Gastrocnemius medialis (tissue), 4 donors: Measurements from ENCODE around the gene HLCS.

Experiments used
- POLR2A ChIP-seq, 2 donors: fragments of 450-650 bp; IDR thresholded peaks; one replicate each; pipeline ENCODE4 v1.6.1; 2017; ENCODE audit warnings: antibody characterized with exemption in 2 of 2, mild to moderate bottlenecking in 2 of 2, moderate library complexity in 2 of 2
- TF ChIP-seq, protein P1 (sequence below), 5 experiments: fragments of 450-650 bp in 3 of 5; fragments of 200-600 bp in 2 of 5; sonication (generic) in 2 of 5; IDR thresholded peaks in 4 of 5; conservative IDR thresholded peaks in 1 of 5; 1 replicate in 4 of 5; 2 replicates in 1 of 5; pipeline ENCODE4 v1.5.1; 2016 to 2019; ENCODE audit warnings: antibody characterized with exemption in 5 of 5, mild to moderate bottlenecking in 3 of 5, moderate library complexity in 3 of 5

DNA sequence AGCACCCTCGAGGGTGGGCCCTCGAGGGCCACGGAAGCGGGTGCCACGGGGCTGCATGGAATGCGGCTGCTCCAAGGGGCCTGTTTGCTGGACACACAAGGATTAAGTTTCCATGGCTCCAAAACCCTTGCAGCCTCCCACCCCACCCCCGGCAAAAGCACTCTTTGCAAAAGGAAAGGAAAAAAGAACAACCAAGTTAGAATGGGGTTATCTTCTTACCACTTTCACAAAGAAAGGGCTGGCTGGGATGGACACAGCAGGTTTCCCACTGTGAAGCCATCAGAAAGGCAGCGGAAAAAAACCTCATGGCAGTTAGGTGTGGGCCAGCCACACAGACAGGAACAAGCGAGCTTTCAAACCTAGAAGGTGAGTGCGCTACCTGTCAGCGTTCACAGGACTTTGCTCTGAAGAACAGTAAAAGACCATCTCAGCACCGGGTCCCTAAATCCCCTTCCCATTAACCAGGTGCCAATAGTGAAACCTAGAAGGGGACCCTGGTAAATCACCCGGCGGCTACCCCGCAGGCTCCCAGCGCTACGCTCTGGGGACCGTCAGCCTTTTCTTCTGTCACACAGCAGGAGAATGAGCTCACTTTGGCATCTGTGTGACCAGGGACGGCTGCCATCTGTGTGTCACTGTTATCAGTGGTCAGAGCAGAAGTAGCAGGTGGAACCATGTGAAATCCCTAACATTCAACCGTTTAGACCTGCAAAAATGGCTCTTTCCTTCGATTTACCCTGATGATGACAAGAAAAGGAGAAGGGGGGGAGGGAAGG lies 174.6 kb downstream of the HLCS start:
- no peak for TF ChIP-seq POLR2A (IDR thresholded peaks at IDR 0.05)
- TF ChIP-seq, protein P1, sequence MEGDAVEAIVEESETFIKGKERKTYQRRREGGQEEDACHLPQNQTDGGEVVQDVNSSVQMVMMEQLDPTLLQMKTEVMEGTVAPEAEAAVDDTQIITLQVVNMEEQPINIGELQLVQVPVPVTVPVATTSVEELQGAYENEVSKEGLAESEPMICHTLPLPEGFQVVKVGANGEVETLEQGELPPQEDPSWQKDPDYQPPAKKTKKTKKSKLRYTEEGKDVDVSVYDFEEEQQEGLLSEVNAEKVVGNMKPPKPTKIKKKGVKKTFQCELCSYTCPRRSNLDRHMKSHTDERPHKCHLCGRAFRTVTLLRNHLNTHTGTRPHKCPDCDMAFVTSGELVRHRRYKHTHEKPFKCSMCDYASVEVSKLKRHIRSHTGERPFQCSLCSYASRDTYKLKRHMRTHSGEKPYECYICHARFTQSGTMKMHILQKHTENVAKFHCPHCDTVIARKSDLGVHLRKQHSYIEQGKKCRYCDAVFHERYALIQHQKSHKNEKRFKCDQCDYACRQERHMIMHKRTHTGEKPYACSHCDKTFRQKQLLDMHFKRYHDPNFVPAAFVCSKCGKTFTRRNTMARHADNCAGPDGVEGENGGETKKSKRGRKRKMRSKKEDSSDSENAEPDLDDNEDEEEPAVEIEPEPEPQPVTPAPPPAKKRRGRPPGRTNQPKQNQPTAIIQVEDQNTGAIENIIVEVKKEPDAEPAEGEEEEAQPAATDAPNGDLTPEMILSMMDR (IDR thresholded peaks at IDR 0.05 in 4 of 5, conservative IDR thresholded peaks at IDR 0.05 in 1 of 5): no peak
